HG03025 (cell line): ENCODE results near the gene LIPC.
"Not testable (repeated sequence)": the region's sequence is repeated elsewhere in the genome, so short reads cannot be mapped to it uniquely, and the experiment has no call there.

Experiments
- ATAC-seq: cut with Tn5 transposase; IDR thresholded peaks from one replicate; pipeline ENCODE4 v1.9.1; 2021; ENCODE audit warnings: mild to moderate bottlenecking, moderate library complexity; ENCODE audit not compliant: unreplicated experiment, low FRiP score

LIPC gene

GRCh38 chr15:58598829-58599210 is 167.0 kb downstream of the LIPC start:
- ATAC-seq: no peak

GRCh38 chr15:58602823-58603222 is 171.0 kb downstream of the LIPC start:
- ATAC-seq: no peak

GRCh38 chr15:58603927-58604326 is 172.1 kb downstream of the LIPC start:
- ATAC-seq: not testable (repeated sequence)

- ATAC-seq: no peak
Measured at GRCh38 chr15:58604455-58604923, 172.7 kb downstream of the LIPC start.

- ATAC-seq: no peak
Measured at GRCh38 chr15:58605931-58606530, 174.2 kb downstream of the LIPC start.

- no peak for ATAC-seq
Measured at GRCh38 chr15:58606577-58607080, 174.8 kb downstream of the LIPC start.

GRCh38 chr15:58608129-58608590 is 176.4 kb downstream of the LIPC start:
- ATAC-seq: no peak

- ATAC-seq: no peak
Measured at GRCh38 chr15:58608711-58609110, 176.9 kb downstream of the LIPC start.

GRCh38 chr15:58611731-58612676 is 180.2 kb downstream of the LIPC start:
- no peak for ATAC-seq

GRCh38 chr15:58616171-58616570 is 184.4 kb downstream of the LIPC start:
- ATAC-seq: no peak
